ENCODE data around the gene CLCN1.

Gene CLCN1

GRCh38 chr7:143369678-143370651 is 54.1 kb downstream of the CLCN1 start:
- DNase-seq = no peak

- DNase-seq = no peak
Measured at GRCh38 chr7:143372070-143372469, 56.2 kb downstream of the CLCN1 start.

GRCh38 chr7:143373255-143373794 is 57.4 kb downstream of the CLCN1 start:
- no peak for DNase-seq

DNA sequence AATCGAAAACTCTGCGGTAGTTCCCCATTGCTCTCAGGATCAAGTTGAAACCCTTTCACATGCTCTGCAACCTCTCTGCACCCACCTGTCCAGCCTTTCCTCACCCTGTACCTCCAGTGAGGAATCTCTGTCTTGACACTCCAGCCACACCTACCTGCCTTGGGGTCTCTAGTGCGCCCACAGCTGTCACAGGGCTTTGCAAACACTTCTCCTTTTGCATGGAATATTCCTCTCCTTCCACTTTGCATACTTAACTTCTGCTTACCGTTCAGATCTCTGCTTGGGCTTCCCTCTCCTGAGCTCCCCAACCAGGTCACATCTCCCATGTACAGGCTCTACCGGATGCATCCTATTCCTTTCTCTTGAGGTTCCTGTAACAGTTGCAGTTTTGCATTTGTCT is 58.6 kb downstream of the CLCN1 start:
- no peak for DNase-seq

GRCh38 chr7:143375298-143376034 is 59.6 kb downstream of the CLCN1 start:
- DNase-seq = no peak

DNA sequence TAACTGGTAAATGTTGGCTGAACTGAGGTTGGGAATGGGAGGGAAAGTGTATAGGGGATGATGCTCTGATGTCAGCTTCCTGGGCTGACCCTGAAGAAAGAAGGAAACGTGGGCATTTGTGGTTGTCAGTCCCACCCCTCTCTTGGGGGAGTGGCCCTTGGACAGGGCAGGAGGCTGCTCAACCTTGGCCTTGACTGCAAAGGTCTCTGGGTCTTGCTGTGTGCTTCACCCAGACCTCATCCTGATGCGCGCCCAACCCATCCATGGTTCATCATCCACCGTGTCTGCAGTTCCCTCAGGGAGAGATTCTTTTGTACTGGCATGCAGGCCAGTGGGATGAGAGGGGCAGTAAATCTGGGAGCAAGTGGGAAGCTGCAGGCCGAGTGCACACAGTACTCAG is 60.5 kb downstream of the CLCN1 start:
- no peak for DNase-seq

DNA sequence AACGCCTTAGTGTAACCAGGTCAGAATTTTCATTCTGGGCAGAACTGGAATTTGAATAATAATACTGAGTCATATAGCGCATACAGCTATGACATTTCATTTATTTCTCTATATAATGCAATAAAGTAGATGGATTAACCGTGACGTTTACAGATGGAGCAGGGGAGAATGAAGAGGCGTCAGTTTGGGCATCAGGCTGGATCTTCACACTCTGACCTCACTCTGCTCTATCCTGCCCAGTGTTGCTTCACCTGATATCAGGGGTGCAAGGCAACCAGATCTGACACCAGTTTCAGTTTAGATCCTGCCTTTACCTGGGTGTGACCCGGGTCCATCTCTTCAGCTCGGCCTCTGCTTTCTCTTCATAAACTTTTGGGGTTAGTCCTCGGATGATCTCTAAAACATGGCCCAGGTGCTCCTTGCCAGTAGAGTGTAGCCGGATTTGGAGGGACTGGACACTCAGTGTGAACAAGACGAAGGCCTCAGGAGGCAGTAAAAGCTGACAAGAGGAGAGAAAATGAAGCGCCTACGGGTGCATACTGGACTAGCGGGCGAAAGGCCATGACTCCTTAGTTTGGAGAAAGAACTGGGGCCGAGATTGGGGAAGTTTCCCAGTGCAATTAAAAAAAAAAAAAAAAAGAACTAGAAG is 63.8 kb downstream of the CLCN1 start:
- no peak for DNase-seq

GRCh38 chr7:143380260-143380645 is 64.3 kb downstream of the CLCN1 start:
- peak; percentile 49 for DNase-seq

- DNase-seq = peak; percentile 45
Measured at GRCh38 chr7:143380646-143381426, 64.9 kb downstream of the CLCN1 start, which contains the start of gene ZYX. Gene ZYX (plus strand): TSS chr7:143381345. CDS start chr7:143381572, 227 bp downstream.

- DNase-seq = no peak
Measured at GRCh38 chr7:143381427-143382125, 65.7 kb downstream of the CLCN1 start.

GRCh38 chr7:143382126-143382790 is 66.3 kb downstream of the CLCN1 start:
- no peak for DNase-seq

DNA sequence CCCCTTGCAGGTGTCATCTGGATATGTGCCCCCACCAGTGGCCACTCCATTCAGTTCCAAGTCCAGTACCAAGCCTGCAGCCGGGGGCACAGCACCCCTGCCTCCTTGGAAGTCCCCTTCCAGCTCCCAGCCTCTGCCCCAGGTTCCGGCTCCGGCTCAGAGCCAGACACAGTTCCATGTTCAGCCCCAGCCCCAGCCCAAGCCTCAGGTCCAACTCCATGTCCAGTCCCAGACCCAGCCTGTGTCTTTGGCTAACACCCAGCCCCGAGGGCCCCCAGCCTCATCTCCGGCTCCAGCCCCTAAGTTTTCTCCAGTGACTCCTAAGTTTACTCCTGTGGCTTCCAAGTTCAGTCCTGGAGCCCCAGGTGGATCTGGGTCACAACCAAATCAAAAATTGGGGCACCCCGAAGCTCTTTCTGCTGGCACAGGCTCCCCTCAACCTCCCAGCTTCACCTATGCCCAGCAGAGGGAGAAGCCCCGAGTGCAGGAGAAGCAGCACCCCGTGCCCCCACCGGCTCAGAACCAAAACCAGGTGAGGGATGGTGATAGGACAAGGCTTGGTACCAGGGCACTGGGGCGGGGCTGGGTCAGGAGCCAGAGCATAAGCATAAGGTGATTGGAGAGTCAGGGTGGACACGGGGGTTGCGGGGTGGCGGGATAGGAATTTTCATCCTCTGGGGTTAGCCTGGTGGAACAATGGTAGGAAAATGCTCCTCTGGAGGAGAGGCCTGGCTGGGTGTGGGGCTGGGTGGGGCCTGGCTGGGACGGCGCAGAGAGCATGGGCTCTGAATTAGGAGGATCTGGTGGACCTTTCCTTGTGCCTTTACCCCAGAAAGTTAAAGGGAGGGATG is 67.1 kb downstream of the CLCN1 start:
- DNase-seq = no peak

DNA sequence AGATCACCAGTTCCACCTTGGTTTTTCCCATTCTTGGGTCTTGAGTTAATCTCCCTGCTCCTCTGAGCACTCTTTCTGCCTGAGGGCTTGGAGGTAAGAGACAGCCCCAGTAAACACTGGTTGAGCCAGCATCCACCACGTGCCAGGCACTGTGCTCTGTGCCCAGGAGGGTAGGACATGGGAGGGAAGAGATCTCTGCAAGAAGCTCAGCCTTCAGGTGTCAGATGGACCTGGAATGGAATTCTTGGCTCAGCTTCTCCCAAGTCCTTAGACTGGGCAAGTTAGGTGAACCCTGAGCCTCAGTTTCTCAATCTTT is 67.7 kb downstream of the CLCN1 start:
- no peak for DNase-seq

DNA sequence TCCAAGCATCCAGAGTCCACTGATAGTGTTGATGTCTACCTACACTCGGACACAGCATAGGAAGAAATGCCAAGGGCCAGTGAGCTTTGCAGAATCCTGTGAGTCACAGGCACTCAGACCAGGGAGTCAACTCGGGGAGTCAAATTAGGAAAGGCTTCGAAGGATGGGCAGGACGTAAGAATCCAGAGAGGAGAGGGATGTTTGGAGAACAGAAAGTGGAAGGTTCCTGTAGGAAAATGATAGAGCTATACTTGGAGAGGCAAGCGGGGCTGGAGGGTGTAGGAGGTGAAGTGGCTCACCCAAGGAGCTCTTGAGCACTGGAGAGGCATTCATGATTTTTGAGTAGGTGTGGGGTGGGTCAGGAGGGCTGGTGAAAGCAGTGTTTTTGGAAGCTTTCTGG is 68.2 kb downstream of the CLCN1 start:
- DNase-seq = no peak

DNA sequence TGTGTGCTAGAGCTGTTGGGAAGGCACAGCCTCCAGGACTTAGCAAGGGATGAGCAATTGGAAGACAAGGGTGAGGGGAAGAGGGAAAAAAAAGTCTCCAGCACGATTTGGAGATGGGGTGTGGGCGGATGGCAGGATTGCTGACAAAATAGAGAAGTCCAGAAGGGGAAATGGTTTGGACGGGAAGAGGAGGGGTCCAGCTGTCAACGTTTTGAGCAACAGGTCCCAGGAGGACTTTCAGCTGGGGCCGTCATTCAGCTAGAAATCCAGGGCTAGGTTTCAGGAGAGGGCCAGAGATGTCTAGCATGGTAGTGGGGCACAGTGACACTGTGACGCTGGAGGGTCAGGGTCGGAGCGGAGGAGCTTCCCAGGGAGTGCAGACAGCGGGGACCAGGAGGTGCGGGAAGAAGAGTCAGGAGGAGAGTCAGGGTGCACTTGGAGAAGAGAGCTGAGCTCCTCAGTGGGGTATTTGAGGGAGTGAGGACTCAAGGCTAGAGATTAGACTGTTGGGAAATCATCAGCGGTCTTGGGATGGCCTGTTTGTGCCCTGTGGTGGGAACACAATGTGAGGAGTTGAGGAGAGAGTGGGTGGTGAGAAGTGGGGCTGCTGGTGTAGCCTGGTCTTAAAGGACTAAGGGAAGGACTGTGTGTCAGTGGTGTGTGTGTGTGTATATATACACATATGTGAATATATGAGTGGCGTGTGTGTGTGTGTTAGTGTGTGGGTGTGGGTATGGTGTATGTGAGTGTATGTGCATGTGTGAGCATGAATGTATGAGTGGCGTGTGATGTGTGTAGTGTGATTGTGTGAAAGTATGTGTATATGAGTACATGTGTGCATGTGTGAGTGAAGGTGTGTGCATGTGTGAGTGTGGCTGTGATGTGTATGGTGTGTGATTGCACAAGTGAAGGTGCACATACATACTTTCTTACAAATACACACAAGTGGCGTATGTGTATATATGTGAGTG is 69.0 kb downstream of the CLCN1 start:
- DNase-seq = no peak

DNA sequence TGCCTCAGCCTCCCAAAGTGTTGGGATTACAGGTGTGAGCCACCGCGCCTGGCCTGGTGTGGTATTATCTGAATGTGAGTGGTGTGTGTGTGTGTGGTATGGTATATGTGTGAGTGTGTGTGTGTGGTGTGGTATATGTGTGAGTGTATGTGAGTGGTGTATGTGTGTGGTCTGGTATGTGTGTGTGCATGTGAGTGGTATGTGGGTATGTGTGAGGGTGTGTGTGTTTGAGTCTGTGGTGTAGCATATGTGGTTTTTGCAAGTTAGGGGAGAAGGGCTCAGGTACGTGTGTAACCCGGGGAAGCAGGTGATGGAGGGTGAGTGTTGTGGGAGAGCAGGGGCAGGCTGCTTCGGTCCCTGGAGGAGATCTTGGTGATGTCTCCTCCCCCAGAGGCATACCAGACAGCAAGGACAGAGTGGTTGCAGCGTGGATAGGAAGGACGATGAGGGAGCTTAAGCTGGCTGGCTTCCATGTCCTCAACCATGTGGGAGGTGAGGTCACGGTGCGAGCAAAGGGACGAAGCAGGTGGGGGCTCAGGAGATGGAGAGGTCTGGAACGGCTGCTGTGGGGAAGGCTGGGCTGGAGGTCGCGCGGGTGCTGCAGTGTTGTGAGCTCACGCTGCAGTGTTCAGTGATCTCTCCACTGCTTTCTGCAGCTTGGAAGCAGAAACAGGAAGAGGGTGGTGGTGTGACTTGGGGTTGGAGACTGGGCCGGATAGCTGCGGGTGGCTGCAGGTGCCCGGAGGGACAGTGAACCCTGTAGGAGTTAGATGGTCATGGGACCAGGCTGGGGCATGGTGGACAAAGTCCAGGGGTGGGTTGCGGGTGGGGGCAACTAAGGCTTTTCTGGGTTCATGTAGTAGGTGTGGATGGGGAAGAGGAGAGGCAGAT is 70.2 kb downstream of the CLCN1 start:
- no peak for DNase-seq

GRCh38 chr7:143387156-143387975 is 71.5 kb downstream of the CLCN1 start:
- DNase-seq = no peak
